HG03159 (cell line): ENCODE results near the gene VAMP8.
"Not testable (repeated sequence)": the region's sequence is repeated elsewhere in the genome, so short reads cannot be mapped to it uniquely, and the experiment has no call there.

Experiments
- ATAC-seq: cut with Tn5 transposase; IDR thresholded peaks from one replicate; pipeline ENCODE4 v1.9.1; 2021; ENCODE audit warnings: mild to moderate bottlenecking, moderate library complexity; ENCODE audit not compliant: unreplicated experiment

VAMP8 gene

GRCh38 chr2:85597241-85597640 is 19.9 kb downstream of the VAMP8 start:
- ATAC-seq = no peak

GRCh38 chr2:85598594-85599340 is 21.4 kb downstream of the VAMP8 start:
- no peak for ATAC-seq

GRCh38 chr2:85599468-85600234 is 22.3 kb downstream of the VAMP8 start:
- no peak for ATAC-seq

- ATAC-seq = no peak
Observed at GRCh38 chr2:85600235-85600575, 22.8 kb downstream of the VAMP8 start.

- no peak for ATAC-seq
Observed at GRCh38 chr2:85600951-85601770, 23.8 kb downstream of the VAMP8 start.

GRCh38 chr2:85601771-85602475 is 24.5 kb downstream of the VAMP8 start:
- peak; percentile 26 for ATAC-seq

- ATAC-seq = peak; percentile 92
Observed at GRCh38 chr2:85602476-85603234, 25.3 kb downstream of the VAMP8 start, which contains the start of gene TMEM150A. Gene TMEM150A, minus strand, starts transcription at chr2:85602698. Its CDS starts 750 bp downstream, at chr2:85601948.

- ATAC-seq = not testable (repeated sequence)
Observed at GRCh38 chr2:85604133-85604444, 26.7 kb downstream of the VAMP8 start.

- ATAC-seq = no peak
Observed at GRCh38 chr2:85604568-85605339, 27.4 kb downstream of the VAMP8 start.

GRCh38 chr2:85605406-85606115 is 28.2 kb downstream of the VAMP8 start:
- ATAC-seq = no peak

GRCh38 chr2:85606116-85606455 is 28.7 kb downstream of the VAMP8 start:
- ATAC-seq = no peak

- ATAC-seq = no peak
Observed at GRCh38 chr2:85607268-85608215, 30.2 kb downstream of the VAMP8 start.

GRCh38 chr2:85611217-85611704 is 33.9 kb downstream of the VAMP8 start:
- no peak for ATAC-seq

- peak; percentile 77 for ATAC-seq
Observed at GRCh38 chr2:85611705-85612587, 34.6 kb downstream of the VAMP8 start, which contains the start of gene C2orf68. Gene C2orf68, minus strand, starts transcription at chr2:85612066. Its CDS starts 82 bp downstream, at chr2:85611984.

GRCh38 chr2:85613717-85614515 is 36.5 kb downstream of the VAMP8 start:
- no peak for ATAC-seq

GRCh38 chr2:85614757-85615156 is 37.4 kb downstream of the VAMP8 start:
- ATAC-seq = not testable (repeated sequence)
